Measurements from ENCODE around the gene ADGRF5.

DNA sequence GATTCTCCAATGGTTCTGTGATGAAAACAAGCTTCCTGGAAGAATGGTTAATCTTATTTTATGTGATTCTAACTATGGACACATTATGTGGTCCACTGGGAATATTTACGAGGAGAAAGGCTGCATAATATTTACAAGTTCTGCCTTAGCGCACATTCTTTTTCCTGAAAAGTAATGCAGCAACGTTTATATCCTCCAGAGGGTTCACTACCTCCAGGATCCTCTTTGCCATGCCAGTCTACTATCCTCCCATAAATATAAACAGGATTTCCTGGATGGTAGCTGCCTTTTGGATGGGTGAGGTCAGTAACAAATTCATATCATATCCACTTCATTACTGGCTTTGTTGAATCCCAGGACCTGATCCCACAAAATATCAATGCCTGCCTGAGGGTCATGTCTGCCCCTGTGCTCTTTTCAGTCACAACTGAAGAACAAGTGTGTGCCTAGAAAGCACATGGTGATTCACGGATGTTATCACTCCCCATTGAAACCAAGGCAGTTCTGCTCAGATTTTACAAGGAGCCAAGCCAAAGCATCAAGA lies 30.4 kb downstream of the ADGRF5 start:
- TF ChIP-seq, protein P1, sequence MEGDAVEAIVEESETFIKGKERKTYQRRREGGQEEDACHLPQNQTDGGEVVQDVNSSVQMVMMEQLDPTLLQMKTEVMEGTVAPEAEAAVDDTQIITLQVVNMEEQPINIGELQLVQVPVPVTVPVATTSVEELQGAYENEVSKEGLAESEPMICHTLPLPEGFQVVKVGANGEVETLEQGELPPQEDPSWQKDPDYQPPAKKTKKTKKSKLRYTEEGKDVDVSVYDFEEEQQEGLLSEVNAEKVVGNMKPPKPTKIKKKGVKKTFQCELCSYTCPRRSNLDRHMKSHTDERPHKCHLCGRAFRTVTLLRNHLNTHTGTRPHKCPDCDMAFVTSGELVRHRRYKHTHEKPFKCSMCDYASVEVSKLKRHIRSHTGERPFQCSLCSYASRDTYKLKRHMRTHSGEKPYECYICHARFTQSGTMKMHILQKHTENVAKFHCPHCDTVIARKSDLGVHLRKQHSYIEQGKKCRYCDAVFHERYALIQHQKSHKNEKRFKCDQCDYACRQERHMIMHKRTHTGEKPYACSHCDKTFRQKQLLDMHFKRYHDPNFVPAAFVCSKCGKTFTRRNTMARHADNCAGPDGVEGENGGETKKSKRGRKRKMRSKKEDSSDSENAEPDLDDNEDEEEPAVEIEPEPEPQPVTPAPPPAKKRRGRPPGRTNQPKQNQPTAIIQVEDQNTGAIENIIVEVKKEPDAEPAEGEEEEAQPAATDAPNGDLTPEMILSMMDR (IDR thresholded peaks at IDR 0.05; ENCODE audit: extremely low read depth in 1 of 2, insufficient read depth in 1 of 2, low read depth in 1 of 2, low read length in 2 of 2), result no peak
- TF ChIP-seq EZH2 (IDR thresholded peaks at IDR 0.05; ENCODE audit: borderline replicate concordance, low read depth, low read length, severe bottlenecking) (no peak), POLR2AphosphoS5 (IDR thresholded peaks at IDR 0.05; ENCODE audit: insufficient read depth, low read depth, low read length) (no peak), POLR2A (IDR thresholded peaks at IDR 0.05; ENCODE audit: low read depth, low read length) (no peak), MYC (IDR thresholded peaks at IDR 0.05; ENCODE audit: low read depth, low read length) (no peak)
